ENCODE results near the gene DENND2C.

DNA sequence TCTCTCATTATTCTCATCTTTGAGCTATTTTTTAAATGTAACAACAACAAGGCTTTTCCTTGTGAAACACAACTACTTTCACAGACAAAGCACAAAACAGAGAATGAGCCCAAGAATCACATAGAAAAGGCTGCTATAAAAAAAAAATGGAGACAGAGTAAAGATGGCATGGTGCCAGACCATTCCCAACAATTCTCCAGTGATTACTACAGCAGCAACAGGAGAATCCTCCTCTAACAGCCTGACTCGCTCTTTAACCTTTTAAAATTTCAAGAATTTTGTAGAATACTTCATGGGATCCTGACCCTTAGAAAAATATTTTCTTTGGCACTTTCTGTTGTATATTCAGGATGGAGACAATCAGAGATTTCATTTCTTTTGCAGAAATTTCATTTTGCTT is 84.6 kb downstream of the DENND2C start:
- TF ChIP-seq, protein P1, sequence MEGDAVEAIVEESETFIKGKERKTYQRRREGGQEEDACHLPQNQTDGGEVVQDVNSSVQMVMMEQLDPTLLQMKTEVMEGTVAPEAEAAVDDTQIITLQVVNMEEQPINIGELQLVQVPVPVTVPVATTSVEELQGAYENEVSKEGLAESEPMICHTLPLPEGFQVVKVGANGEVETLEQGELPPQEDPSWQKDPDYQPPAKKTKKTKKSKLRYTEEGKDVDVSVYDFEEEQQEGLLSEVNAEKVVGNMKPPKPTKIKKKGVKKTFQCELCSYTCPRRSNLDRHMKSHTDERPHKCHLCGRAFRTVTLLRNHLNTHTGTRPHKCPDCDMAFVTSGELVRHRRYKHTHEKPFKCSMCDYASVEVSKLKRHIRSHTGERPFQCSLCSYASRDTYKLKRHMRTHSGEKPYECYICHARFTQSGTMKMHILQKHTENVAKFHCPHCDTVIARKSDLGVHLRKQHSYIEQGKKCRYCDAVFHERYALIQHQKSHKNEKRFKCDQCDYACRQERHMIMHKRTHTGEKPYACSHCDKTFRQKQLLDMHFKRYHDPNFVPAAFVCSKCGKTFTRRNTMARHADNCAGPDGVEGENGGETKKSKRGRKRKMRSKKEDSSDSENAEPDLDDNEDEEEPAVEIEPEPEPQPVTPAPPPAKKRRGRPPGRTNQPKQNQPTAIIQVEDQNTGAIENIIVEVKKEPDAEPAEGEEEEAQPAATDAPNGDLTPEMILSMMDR (conservative IDR thresholded peaks at IDR 0.05 in 1 of 2, IDR thresholded peaks at IDR 0.05 in 1 of 2; ENCODE audit: low read depth in 1 of 2, low read length in 2 of 2): no peak
- no peak for TF ChIP-seq EZH2 (IDR thresholded peaks at IDR 0.05; ENCODE audit: low read length, missing control alignments)
